ENCODE data around the gene MYH7. TPM values are rescaled to one million over a fixed set of nuclear protein-coding genes. Genes with fewer than 3 reads are reported as not detected.

Gene MYH7
- total and polyA plus RNA-seq, 2 donors (not counting 1 experiment from before 2014, with no cell fraction given) = not detected

DNA sequence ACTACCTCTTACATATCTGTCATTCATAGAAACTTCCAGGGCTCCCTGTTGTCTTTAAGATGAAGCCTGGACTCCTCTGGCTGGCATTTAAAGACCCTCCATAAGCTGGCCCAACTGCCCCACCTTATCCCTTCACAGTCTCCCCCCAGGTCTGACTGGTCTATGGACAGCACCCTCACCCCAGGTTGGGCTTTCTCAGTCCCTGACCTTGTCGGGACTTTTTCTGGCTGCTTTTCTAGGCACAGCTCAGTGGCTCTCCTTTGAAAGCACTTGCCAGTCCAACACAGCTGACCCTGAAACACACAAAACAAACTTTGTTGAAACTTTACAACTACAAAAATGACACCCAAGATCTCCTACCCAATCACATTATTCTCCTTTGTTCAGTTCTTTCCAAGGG, 13.9 kb upstream of the MYH7 start:
- TF ChIP-seq, protein P1, sequence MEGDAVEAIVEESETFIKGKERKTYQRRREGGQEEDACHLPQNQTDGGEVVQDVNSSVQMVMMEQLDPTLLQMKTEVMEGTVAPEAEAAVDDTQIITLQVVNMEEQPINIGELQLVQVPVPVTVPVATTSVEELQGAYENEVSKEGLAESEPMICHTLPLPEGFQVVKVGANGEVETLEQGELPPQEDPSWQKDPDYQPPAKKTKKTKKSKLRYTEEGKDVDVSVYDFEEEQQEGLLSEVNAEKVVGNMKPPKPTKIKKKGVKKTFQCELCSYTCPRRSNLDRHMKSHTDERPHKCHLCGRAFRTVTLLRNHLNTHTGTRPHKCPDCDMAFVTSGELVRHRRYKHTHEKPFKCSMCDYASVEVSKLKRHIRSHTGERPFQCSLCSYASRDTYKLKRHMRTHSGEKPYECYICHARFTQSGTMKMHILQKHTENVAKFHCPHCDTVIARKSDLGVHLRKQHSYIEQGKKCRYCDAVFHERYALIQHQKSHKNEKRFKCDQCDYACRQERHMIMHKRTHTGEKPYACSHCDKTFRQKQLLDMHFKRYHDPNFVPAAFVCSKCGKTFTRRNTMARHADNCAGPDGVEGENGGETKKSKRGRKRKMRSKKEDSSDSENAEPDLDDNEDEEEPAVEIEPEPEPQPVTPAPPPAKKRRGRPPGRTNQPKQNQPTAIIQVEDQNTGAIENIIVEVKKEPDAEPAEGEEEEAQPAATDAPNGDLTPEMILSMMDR (conservative IDR thresholded peaks at IDR 0.05 in 1 of 2, IDR thresholded peaks at IDR 0.05 in 1 of 2; ENCODE audit: low read depth in 1 of 2, low read length in 2 of 2) = no peak
- TF ChIP-seq EZH2 (IDR thresholded peaks at IDR 0.05; ENCODE audit: low read length, missing control alignments) = no peak
- no peaks in the 10 kb centered on the region for H3K4me1 ChIP-seq (ENCODE audit: control insufficient read depth, extremely low read depth, insufficient read depth, low read length)
- H2AFZ ChIP-seq (ENCODE audit: low read length) = no peak overlapping the region
- no peak overlapping the region for H3K4me2 ChIP-seq (ENCODE audit: extremely low read depth, insufficient read depth, low read length)
- no peak overlapping the region for H3K9ac ChIP-seq (ENCODE audit: insufficient read depth, low read length)
- no peaks in the 10 kb centered on the region for H3K79me2 ChIP-seq (ENCODE audit: control insufficient read depth, insufficient read depth, low read length)
- no peaks in the 10 kb centered on the region for H3K27me3 ChIP-seq (ENCODE audit: control insufficient read depth, insufficient read depth, low read length)
- H4K20me1 ChIP-seq (ENCODE audit: control insufficient read depth, extremely low read depth, insufficient read depth, low read length) = no peaks in the 10 kb centered on the region
- H3K27ac ChIP-seq (ENCODE audit: insufficient read depth, low read length) = no peak overlapping the region
- DNase-seq (ENCODE audit: low read depth in 2 of 2) = no peak
- no peak overlapping the region for H3K4me3 ChIP-seq (replicated peaks in 1 of 4; ENCODE audit: control extremely low read depth in 1 of 4, insufficient read depth in 1 of 4, low read depth in 3 of 4, low read length in 4 of 4)
- no peaks in the 10 kb centered on the region for H3K9me3 ChIP-seq (ENCODE audit: control insufficient read depth, insufficient read depth, low read depth, low read length)
- no peaks in the 10 kb centered on the region for H3K36me3 ChIP-seq (ENCODE audit: control insufficient read depth, insufficient read depth, low read length)

DNA sequence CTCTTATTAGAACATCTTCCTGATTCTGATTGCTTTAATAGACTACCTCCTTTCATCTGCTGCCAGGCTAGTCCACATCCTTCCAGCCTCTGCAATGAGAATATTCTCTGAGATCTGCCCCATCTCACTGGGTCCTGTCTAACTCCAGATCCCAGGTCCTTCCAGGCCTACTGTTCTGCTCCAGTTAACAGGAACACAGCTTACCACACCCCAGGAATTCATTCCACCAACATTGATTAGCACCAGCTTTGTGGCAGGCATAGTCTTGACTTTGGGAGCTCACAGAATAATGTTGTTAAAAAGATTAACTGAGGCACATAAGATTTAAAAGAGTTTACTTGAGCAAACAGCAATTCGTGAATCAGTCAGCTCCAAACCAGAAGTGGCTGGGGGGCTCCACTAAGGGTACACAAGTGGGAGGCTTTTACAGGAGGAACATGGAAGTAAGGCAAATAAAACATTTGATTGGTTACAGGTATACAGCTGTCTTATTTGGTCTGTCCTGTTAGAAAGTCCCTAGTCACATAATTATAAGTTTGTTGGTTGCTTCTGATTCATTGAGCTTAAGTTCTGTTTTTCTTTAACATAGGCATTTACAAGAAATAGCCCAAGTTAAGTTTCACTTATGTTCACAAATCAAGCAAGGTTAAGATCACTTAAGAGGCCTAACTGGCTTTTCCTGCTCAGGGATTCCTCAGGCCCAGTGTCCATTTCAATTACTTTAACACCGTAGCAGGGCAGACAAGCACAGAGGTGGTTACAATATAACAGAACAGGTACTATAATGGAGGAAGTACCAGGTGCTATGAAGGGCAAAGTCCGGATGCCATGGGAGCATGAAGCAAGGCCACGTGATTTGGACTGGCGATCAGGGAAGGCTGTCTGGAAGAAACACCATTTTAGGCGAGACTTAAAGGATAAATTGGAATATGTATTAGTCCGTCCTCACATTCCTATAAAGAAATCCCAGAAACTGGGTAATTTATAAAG, 12.2 kb upstream of the MYH7 start:
- no peak for DNase-seq (ENCODE audit: low read depth in 2 of 2)
- no peaks in the 10 kb centered on the region for H4K20me1 ChIP-seq (ENCODE audit: control insufficient read depth, extremely low read depth, insufficient read depth, low read length)
- no peak overlapping the region for H3K4me3 ChIP-seq (replicated peaks in 1 of 4; ENCODE audit: control extremely low read depth in 1 of 4, insufficient read depth in 1 of 4, low read depth in 3 of 4, low read length in 4 of 4)
- no peaks in the 10 kb centered on the region for H3K4me1 ChIP-seq (ENCODE audit: control insufficient read depth, extremely low read depth, insufficient read depth, low read length)
- no peak overlapping the region for H3K4me2 ChIP-seq (ENCODE audit: extremely low read depth, insufficient read depth, low read length)
- H3K27me3 ChIP-seq (ENCODE audit: control insufficient read depth, insufficient read depth, low read length) = peaks cover 3% of the 10 kb centered on the region
- H3K36me3 ChIP-seq (ENCODE audit: control insufficient read depth, insufficient read depth, low read length) = no peaks in the 10 kb centered on the region
- H3K9me3 ChIP-seq (ENCODE audit: control insufficient read depth, insufficient read depth, low read depth, low read length) = no peaks in the 10 kb centered on the region
- TF ChIP-seq, protein P1 (conservative IDR thresholded peaks at IDR 0.05 in 1 of 2, IDR thresholded peaks at IDR 0.05 in 1 of 2; ENCODE audit: low read depth in 1 of 2, low read length in 2 of 2) = no peak
- TF ChIP-seq EZH2 (IDR thresholded peaks at IDR 0.05; ENCODE audit: low read length, missing control alignments) = no peak
- H2AFZ ChIP-seq (ENCODE audit: low read length) = no peak overlapping the region
- no peaks in the 10 kb centered on the region for H3K79me2 ChIP-seq (ENCODE audit: control insufficient read depth, insufficient read depth, low read length)
- H3K9ac ChIP-seq (ENCODE audit: insufficient read depth, low read length) = no peak overlapping the region
- H3K27ac ChIP-seq (ENCODE audit: insufficient read depth, low read length) = no peak overlapping the region

DNA sequence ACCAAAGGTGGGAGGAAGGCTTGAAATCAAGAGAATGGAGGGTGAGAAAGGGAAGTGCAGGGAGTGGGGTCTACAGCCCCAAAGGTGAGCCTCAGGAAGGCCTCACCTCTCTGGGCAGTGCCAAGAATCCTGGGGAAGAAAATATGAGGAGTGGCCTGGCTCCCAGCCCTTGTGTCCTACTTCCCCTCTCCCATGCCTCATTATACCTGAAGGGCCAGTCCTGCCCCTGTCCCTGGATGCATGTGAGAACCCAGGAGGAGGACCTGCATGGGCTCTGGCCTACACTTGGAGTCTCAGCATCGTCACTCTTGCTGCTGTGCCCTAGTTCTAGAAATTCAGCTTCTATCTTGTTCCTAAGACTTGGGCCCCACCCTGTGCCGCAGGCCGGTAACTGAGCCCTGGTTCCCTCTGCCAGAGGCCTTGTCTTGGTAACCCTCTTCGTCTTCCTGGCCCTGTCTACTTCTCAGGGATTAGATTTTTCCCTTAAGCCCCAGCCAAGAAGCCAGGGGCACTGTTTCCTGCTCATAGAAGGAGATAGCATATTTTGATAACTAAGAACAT, 10.9 kb upstream of the MYH7 start:
- no peak for TF ChIP-seq EZH2 (IDR thresholded peaks at IDR 0.05; ENCODE audit: low read length, missing control alignments)
- TF ChIP-seq, protein P1 (conservative IDR thresholded peaks at IDR 0.05 in 1 of 2, IDR thresholded peaks at IDR 0.05 in 1 of 2; ENCODE audit: low read depth in 1 of 2, low read length in 2 of 2) = no peak
- no peaks in the 10 kb centered on the region for H3K79me2 ChIP-seq (ENCODE audit: control insufficient read depth, insufficient read depth, low read length)
- H3K4me2 ChIP-seq (ENCODE audit: extremely low read depth, insufficient read depth, low read length) = no peak overlapping the region
- H3K27ac ChIP-seq (ENCODE audit: insufficient read depth, low read length) = no peak overlapping the region
- H3K36me3 ChIP-seq (ENCODE audit: control insufficient read depth, insufficient read depth, low read length) = no peaks in the 10 kb centered on the region
- H3K4me3 ChIP-seq (replicated peaks in 1 of 4; ENCODE audit: control extremely low read depth in 1 of 4, insufficient read depth in 1 of 4, low read depth in 3 of 4, low read length in 4 of 4) = no peak overlapping the region
- DNase-seq (ENCODE audit: low read depth in 2 of 2) = no peak
- H3K27me3 ChIP-seq (ENCODE audit: control insufficient read depth, insufficient read depth, low read length) = peaks cover 3% of the 10 kb centered on the region
- no peaks in the 10 kb centered on the region for H4K20me1 ChIP-seq (ENCODE audit: control insufficient read depth, extremely low read depth, insufficient read depth, low read length)
- no peak overlapping the region for H3K9ac ChIP-seq (ENCODE audit: insufficient read depth, low read length)
- H2AFZ ChIP-seq (ENCODE audit: low read length) = no peak overlapping the region
- H3K9me3 ChIP-seq (ENCODE audit: control insufficient read depth, insufficient read depth, low read depth, low read length) = no peaks in the 10 kb centered on the region
- H3K4me1 ChIP-seq (ENCODE audit: control insufficient read depth, extremely low read depth, insufficient read depth, low read length) = no peaks in the 10 kb centered on the region
